Measurements from ENCODE around the gene AQP1. TPM values are rescaled to one million over a fixed set of nuclear protein-coding genes. Genes with fewer than 3 reads are reported as not detected.
A peak's percentile ranks its signal among the peaks of the same experiment; 100 is the strongest.

The AQP1 gene
- total RNA-seq, 4 donors from 2014 or later = 21.3 to 98.3 (median 28.4) TPM

DNA sequence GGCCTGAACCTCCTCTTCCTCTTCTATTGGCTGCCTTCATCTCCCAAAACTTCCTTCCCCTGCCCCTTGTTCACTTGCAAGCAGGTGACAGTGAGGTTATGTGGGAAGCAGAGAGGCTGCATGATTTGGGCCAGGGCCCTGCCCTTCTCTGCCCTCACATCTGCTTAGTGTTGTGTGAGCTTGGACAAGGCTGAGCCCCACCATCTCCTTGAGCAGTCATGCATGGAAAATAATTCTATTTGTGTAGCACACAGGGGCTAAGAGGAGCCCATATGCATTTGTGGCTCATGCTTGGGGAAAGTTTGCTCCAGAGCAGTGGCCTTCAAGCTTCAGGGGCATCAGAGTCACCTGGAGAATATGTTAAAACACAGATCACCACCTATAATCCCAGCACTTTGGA, 26.8 kb upstream of the AQP1 start:
- intact Hi-C loops (cut with DNase I; ENCODE audit: low total_unique reads) (no loop called here), in situ Hi-C loops (cut with MboI; ENCODE audit: low pct_ligation_motif_present in 1 of 4, low pct_unique_long_range_greater_than_20kb in 1 of 4, low sequenced_read_pairs in 3 of 4) (no loop called here)
- no peak for DNase-seq
- no peak overlapping the region for H3K4me3 ChIP-seq
- no peak overlapping the region for H3K27ac ChIP-seq
- no peaks in the 10 kb centered on the region for H3K27me3 ChIP-seq
- no peaks in the 10 kb centered on the region for H3K9me3 ChIP-seq
- no peaks in the 10 kb centered on the region for H3K36me3 ChIP-seq
- no peak for TF ChIP-seq EP300 (IDR thresholded peaks at IDR 0.05; ENCODE audit: low read depth)
- no peak for TF ChIP-seq POLR2AphosphoS5 (IDR thresholded peaks at IDR 0.05)
- no peak for TF ChIP-seq POLR2A (IDR thresholded peaks at IDR 0.05)
- TF ChIP-seq CTCF (IDR thresholded peaks at IDR 0.05) = no peak
- H3K4me1 ChIP-seq = peaks cover 0 to 6% (median 2%) of the 10 kb centered on the region in 4 donors

GRCh38 chr7:30886608-30887011, 25.0 kb upstream of the AQP1 start:
- intact Hi-C loops (cut with DNase I; ENCODE audit: low total_unique reads) = no loop called here
- H3K36me3 ChIP-seq = no peaks in the 10 kb centered on the region
- TF ChIP-seq CTCF (IDR thresholded peaks at IDR 0.05) (no peak), POLR2A (IDR thresholded peaks at IDR 0.05) (no peak), EP300 (IDR thresholded peaks at IDR 0.05; ENCODE audit: low read depth) (no peak), POLR2AphosphoS5 (IDR thresholded peaks at IDR 0.05) (no peak)

DNA sequence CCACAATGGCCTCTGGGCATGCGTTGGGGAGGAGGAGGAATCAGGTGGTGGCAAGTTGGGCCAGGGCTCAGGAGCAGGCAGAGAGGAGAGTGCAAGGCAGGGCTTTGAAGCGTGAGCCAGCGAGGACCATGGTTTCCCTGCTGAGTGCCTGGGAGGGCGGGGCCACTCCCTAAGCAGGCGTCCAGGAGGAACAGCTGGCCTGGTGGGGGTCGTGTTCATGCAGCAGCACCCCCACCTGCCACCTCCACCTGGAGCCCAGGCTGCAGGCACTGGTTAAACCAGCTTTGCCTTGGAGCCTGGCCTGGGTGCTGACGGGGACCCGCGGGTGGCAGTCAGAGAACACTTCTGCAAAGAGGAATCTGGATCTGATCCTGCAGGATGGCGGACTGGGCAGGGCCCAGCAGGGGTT, 24.2 kb upstream of the AQP1 start:
- Histone ChIP-seq H3K36me3 (no peaks in the 10 kb centered on the region), H3K4me1 (peaks cover 0 to 3% (median 0%) of the 10 kb centered on the region in 4 donors), H3K27me3 (no peaks in the 10 kb centered on the region), H3K4me3 (no peak overlapping the region), H3K27ac (peak overlapping the region in 3 of 4 donors; percentile 3 to 58 (median 31)), H3K9me3 (no peaks in the 10 kb centered on the region)
- 71% methylated on average over 10 of the region's 10 CpGs; no CpG with 5 or more reads in 1 of the 2 donors for WGBS, 2 donors (ENCODE audit: low coverage in 1 of 2)
- in situ Hi-C loops (cut with MboI; ENCODE audit: low pct_ligation_motif_present in 1 of 4, low pct_unique_long_range_greater_than_20kb in 1 of 4, low sequenced_read_pairs in 3 of 4) = no loop called here
- intact Hi-C loops (cut with DNase I; ENCODE audit: low total_unique reads) = no loop called here
- DNase-seq = no peak
- no peak for TF ChIP-seq CTCF (IDR thresholded peaks at IDR 0.05)

More at GRCh38 chr7:30886608-30887011, 25.0 kb upstream of the AQP1 start:
- DNase-seq = no peak
- in situ Hi-C loops (cut with MboI; ENCODE audit: low pct_ligation_motif_present in 1 of 4, low pct_unique_long_range_greater_than_20kb in 1 of 4, low sequenced_read_pairs in 3 of 4) = no loop called here
- WGBS, 2 donors (ENCODE audit: low coverage in 1 of 2) = 67 to 83% methylated on average over 1 to 7 of the region's 7 CpGs
- no peaks in the 10 kb centered on the region for H3K27me3 ChIP-seq
- peaks cover 0 to 3% (median 0%) of the 10 kb centered on the region in 4 donors for H3K4me1 ChIP-seq
- H3K27ac ChIP-seq = no peak overlapping the region
- H3K9me3 ChIP-seq = no peaks in the 10 kb centered on the region
- H3K4me3 ChIP-seq = no peak overlapping the region

GRCh38 chr7:30888747-30889146, 22.9 kb upstream of the AQP1 start:
- H3K4me1 ChIP-seq = peaks cover 0 to 5% (median 0%) of the 10 kb centered on the region in 4 donors
- TF ChIP-seq EP300 (IDR thresholded peaks at IDR 0.05; ENCODE audit: low read depth) (no peak), CTCF (IDR thresholded peaks at IDR 0.05) (no peak), POLR2A (IDR thresholded peaks at IDR 0.05) (no peak), POLR2AphosphoS5 (IDR thresholded peaks at IDR 0.05) (no peak)
- in situ Hi-C loops (cut with MboI; ENCODE audit: low pct_ligation_motif_present in 1 of 4, low pct_unique_long_range_greater_than_20kb in 1 of 4, low sequenced_read_pairs in 3 of 4) (no loop called here), intact Hi-C loops (cut with DNase I; ENCODE audit: low total_unique reads) (no loop called here)
- no peaks in the 10 kb centered on the region for H3K36me3 ChIP-seq
- 61% methylated on average over 3 of the region's 3 CpGs; no CpG with 5 or more reads in 1 of the 2 donors for WGBS, 2 donors (ENCODE audit: low coverage in 1 of 2)
- no peak overlapping the region for H3K4me3 ChIP-seq
- H3K9me3 ChIP-seq = no peaks in the 10 kb centered on the region
- peak overlapping the region in 3 of 4 donors; percentile 3 to 58 (median 31) for H3K27ac ChIP-seq
- no peak for DNase-seq
- H3K27me3 ChIP-seq = no peaks in the 10 kb centered on the region
